Hepatic stellate cell (primary cell): Measurements from ENCODE around the gene CELSR3.

Experiments
- DNase-seq: peaks from one replicate; pipeline ENCODE4 v3.0.0; 2011; ENCODE audit warnings: low spot score

CELSR3 gene

DNA sequence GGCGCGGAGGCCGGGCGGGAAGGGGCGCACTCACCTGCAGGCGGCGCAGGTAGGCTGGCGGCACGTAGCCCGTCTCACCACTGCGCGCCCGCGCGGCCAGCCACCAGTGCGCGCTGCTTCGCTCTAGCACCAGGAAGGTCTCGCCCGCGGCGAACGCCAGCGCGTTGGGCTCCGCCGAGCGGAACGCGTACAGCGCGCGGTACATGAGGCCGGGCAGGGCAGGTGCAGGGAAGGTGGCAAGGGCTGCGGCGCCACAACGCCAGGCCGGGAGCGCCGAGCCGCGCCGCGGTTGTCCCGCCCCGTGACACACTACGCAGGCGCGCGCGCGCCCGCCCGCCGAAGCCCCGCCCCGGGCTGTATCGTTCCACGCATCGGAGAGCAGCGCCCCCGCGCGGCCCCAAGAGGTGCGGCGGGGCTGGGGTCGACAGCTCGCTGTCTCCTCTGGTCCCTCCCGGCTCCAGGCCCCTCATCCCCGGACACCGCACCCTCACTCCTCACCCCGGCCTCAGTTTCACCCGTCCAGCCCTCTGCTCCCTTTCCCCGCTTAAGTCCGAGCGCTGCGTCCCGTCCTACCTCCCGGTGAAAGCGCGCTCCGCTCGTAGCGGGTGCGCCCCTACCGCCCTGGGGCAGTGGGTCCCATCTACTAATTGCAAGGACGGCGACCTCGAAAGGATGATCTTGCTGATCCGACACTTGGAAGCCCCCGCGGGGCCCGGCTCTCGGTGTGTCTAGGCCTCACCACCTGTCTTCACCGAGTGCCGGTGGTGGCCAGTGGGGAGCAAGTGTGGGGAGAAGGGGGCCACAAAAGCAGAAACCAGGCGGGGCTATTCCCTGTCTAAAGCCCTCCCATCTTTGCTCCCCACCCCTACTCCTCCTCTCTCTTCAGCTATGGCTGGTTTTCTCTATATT lies 23.2 kb upstream of the CELSR3 start, which contains the start of gene NCKIPSD:
NCKIPSD (minus strand) TSS at position 313 of the 909 bp plus-strand sequence; CDS start at position 205, 108 bp downstream.
- DNase-seq = peak; percentile 92

DNA sequence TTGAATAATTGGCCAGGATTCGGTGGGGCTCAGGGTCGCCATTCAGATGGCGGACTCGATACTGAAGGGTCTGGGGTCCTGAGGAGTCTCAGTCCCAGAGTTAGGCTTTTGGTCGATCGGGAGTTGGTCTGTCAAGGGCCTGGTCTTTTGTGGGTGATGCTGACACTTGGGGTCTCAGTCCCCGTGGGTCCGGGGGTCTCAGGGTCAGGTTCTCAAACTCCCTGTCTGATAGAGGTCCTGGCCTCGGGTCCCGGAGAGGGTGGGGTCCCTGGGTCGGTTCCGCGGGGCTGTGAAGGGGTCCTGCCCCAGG lies 22.6 kb upstream of the CELSR3 start:
- DNase-seq = no peak

DNA sequence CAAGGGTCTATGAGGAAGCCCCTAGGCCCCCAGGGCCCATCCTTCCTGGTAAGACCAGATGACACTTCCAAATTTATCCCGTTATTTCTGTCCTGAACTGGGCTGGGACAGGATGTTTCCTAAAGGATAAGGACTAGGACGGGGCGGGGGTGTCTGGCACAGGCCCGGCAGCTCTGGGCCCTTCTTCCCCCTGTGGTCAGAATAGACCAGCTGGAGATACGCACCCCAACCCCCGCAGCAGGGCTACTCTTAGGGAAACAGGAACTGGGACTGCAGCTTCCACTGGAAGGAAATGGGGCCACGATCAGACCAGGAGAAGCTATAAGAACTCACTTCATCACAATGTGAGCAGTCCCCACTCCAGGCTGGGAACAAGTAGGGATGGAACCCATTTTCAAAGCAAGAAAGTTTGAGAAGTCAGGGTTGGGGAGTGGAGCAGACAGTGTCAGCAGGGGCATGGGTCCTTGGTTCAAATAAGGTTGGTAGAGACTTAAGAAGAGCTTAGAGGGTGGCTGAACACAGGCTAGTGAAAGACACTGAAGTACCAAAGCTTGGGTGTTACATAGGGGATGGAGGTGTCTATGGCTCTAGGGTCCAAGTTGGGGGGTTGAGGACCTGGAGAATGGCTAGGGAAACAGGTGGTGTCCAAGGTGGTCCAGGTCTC lies 21.9 kb upstream of the CELSR3 start:
- peak; percentile 71 for DNase-seq

DNA sequence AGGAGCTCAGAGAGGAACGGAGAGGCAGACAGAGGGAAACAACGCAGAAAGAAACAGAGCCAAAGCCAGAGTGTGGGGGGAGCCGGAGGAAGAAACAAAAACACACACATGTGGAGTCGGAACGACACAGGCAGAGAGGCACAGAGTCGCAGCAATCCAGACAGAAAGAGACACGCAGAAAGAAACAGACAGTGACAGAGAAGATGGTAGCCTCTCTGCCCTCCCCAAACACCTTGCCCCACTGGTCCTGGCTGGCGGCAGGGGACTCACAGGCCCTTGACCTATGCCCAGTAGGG lies 21.3 kb upstream of the CELSR3 start:
- DNase-seq = no peak

DNA sequence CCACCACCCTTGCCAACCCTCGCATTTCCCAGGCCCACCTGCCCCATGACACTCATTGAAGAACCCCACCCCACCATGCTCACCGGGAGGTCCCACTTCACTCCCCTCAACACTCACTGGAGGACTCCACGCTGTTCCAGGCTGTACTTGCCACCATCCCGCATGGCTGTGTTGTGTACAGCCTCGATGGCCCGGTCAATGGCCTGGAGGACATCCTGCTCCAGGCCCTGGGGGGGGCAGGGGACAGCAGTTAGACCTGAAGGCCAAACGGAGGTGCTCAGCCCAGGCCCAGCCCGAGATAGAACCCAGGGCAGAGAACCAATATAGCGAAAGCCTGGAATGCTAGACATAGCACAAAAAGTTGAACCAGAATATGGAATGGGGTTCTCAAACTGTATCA lies 20.1 kb upstream of the CELSR3 start:
- no peak for DNase-seq

DNA sequence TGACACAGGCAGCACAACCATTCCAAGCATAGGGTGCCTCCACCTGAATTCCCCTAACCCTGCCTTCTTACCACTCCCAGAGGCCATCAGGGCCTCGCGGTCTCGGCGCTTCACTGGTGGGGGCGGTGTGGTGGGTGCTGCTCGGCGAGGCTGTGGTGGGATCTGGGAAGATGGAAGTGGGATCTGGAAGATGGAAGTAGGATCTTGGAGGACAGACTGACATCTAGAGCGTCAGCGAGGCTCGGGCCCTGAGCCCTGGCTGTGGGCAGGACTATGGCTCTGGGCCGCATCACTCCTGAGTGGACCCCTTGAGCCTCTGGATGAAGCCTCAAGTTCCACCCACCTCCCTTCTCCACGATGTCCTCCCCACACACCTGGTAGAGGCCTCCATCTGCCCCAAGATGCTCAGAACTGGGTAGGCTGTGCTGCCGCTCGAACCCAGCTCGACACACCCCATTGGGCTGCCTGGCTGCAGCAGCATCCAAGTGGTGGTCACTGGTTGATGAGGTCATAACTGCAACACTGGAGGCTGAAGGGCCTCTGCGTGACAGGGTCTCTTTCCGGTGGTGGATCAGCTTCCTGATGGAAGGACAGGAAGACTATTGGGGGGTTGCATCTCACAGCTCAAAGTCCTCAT lies 19.4 kb upstream of the CELSR3 start:
- DNase-seq = no peak

DNA sequence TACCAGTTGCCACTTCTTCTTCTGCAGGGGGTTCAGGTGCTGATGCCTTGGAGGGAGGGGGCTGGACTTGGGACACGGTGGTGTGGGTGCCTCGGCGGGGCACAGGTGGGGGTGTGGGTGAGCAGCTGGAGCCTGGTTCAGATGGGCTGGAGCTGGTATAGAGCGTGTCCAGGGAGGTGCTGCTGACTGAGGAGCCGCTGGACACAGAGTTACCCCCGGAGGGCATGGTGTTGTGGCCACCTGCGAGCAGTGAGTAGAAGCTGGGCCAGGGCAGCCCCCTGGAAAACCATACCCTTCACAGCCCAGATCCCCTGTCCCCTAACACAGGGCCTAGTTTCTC lies 18.8 kb upstream of the CELSR3 start:
- no peak for DNase-seq

DNA sequence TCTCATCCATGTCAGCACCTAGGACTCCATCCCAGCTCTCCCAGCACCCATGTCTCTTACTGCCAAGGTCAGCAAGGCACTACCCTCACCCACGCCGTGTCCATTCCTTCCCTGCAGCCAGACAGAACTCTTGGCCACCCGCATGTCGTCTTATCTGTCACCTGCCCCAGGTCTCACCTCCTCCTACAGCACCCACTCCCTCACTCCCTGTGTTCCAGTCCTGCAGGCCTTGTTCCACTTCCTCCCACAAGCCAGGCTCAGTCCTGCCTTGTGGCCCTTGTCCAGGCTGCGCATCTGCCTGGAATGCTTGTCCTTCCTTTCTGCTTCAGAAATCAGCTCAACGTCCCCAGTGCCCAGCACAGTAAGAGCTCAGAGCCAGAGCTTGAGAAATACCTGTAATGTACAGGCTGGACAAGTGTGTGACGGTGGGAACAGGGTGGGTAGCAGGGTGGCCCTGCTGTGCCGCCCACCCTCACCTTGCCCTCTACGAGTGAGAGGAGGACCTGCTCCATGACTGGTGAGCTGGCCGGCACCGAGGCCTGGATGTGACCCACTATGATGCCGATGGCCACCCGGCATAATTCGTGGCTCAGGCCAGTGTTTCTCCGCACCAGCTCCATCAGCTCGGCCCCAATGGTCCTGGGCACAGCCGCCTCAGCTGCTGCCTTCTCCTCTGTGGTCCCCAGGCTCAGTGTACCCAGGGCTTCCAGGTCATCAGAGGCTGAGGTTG lies 18.3 kb upstream of the CELSR3 start:
- no peak for DNase-seq

DNA sequence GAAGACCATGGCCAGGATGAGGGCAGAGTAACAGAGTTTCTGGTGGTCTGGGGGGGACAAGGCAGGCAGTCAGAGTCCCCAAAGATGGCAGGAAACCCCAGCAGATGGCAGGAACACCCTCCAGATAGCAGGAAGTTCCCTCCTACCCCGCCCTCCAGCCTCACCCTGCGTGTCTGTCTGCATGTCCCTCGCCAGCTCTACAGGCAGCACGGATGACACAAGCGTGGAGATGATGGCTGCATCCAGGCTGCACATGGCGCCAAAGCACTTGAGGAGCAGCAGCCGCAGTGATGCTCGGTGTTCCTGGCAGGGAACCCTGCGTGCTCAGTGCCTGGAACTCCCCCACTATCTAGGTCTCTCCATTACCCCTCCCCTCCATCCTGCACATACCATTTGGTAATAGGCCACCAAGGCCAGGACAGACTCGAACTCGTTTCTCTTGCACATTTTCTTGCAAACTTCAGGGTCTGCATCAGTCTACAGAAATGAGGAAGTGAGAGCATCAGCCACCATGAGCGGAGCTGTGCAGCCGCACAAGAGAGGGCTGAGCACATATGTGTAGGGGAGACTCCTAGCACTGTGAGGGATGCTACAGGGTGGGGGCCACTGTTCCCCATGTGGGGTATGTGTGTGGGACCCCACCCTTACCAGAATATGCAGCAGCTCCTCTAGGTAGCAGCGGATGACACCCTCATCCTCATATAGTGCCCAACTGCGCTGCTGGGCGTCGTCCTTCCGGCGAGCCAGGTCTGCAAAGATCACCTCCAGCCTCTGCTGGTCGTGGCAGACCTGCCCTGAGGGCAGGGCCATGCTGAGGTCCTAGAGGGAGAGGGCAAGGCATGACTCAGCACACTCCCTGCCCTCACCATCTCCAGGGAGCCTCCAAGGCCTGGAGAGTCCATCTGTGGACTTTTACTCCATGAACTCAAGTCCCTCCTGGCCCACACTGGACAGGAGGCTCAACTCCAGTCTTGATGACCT lies 17.0 kb upstream of the CELSR3 start:
- DNase-seq = no peak

DNA sequence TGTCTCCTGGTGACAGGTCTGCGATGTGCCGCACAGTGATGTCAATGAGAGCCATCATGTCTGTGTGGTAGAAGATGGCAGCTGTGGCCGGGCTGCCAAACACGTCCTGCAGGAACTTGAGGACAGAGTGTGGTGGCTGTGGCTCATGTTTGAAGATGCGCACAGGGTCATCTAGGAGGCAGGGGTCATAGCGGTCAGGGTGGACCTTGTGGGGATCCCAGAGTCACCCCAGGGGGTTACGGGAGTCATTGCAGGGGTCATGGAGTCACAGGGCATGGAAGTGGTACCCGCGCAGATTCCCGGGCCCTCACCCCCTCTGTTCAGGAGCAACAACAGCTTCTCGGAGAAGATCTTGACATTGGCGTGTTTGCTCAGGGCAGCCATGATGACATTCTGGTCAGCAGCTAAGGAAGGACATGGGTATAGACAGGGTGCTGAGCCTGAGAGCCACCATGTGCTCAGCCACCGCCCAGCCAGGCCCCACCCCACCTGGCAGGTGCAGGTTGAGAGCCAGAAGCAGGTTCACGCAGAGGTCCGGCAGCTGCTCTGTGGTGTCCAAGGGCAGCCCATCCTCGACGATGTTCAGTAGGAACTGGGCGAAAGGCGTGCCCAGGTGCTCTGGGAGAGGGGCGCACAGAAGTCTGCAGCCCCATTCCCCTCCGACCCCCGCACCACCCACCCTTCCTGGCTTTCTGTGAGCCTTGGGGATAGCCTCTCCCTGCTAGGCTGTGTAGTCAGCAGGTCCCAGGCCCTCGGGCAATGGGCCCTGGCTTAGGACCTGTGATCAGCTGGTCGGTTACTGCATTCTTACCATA lies 16.1 kb upstream of the CELSR3 start:
- no peak for DNase-seq

DNA sequence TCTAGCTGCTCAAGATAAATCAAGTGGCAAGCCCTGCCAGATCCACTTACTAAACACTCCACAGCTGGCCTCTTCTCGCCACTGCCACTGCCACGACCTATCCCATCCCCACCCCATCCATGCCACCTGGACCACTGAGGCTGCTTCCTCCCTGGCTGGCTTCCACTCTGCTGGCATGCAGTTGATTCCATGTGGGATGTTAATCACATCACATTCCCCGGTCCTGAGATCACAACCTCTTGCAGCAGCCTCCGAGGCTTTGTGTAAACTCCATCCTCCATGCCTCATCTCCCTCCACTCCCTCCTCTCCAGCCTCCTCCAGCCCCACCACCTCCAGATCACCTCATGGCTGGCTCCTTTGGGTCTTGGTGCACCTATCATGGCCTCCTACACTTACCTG lies 15.4 kb upstream of the CELSR3 start:
- DNase-seq = peak; percentile 62

DNA sequence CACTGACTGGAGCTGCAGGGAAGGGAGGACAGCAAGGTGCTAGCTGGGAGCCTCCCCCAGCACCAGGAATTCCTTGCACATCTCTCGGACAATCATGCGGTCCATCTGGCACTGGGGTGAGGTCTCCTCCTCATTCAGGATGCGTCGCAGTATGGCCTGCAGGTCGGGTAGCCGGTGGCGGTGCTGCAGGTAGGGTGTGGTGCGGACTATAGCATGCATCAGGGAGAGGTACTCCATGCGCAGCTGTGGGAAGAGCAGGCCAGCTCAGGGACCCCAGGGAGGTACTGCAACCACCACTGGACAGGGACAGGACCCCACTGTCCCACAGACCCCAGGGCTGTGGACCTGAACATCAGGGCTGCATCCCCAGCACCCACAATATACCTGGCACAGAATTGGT lies 11.8 kb upstream of the CELSR3 start:
- no peak for DNase-seq

DNA sequence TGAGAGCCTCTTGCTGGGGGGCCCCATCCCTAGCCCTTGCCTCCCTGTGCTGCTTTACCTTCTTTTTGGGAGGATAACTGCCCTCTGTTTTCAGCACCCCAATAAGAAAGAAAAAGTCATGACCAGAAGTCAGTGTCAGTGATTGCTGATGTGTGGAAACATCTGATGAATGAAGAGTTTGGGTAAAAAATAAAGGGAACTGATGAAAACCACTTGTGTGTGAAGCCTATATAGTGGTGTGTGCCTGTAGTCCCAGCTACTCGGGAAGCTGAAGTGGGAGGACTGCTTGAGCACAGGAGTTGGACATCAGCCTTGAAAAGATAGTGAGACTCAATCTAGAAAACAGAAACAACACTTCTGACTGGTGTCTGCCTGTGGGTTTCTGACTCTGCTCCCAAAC lies 9.8 kb upstream of the CELSR3 start:
- no peak for DNase-seq

DNA sequence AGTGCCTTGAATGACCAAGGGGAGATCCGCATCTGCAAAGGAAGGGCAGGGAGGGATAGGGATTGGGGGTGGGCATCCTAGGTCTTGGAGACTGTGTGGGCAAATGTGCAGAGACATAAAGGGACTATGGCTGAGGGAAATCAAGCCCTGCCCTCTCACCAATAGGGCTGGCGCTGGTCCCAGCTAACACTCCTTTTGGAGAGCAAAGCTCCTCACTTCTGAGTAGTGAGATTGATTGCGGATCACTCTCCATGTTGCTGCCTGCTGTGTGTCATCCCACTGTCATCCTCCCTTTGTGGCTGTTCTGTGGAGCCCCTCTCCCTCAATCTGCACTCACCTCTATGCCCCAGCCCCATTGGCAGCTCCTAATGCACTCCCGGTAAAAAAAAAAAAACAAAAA lies 2.2 kb upstream of the CELSR3 start:
- DNase-seq = no peak

DNA sequence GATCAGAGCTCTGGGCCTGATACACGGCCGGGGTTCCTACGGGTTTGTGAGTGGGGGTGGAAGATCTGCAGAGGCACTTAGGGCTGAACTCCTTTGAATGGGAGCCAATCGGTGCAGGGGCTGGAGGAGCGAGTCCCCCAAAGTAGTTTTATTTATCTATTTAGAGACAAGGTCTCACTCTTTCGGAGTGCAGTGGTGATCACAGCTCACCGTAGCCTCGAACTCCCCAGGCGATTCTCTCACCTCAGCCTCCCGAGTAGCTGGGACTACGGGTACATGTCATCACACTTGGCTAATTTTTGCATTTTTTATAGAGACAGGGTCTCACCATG lies 1.6 kb upstream of the CELSR3 start:
- DNase-seq = no peak

DNA sequence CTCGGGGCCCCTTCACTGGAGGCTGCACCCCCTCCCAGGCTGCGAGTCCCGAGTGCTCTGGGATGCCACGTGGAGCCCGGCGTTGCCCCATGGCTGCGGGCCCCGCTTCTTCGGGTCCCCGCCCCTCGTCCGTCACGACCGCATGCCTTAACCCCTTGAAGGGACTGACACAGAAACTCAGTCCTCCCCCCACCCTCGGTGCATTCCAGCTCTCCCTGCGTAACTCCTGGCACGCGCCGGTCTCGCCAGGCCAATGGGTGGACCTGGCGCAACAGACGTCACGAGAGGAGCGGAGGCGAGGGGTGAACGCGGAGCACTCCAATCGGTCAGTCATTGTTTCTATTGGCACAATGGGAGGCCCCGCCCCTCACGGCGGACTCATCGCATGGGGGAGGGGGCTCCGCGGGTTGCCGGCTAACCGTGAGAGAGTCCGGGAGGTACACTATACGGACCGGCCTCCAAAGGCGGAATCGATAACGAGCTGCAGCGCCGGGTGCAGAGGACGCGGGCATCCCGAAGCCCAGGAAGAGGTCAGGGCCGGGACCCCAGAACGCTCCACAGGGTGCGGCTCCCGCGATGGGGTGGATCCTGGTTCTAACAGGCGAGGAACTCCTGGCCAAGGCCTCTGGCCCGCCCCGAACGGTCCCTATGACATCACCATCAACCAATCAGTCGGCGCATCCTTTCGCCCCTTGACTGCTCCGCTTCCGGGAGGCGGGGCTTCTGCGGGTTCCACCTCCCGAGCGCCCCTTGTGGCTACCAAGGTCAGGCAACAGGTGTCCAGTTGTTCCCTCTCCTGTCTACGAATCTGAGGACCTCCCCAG lies 1.0 kb upstream of the CELSR3 start:
- peak; percentile 99 for DNase-seq

DNA sequence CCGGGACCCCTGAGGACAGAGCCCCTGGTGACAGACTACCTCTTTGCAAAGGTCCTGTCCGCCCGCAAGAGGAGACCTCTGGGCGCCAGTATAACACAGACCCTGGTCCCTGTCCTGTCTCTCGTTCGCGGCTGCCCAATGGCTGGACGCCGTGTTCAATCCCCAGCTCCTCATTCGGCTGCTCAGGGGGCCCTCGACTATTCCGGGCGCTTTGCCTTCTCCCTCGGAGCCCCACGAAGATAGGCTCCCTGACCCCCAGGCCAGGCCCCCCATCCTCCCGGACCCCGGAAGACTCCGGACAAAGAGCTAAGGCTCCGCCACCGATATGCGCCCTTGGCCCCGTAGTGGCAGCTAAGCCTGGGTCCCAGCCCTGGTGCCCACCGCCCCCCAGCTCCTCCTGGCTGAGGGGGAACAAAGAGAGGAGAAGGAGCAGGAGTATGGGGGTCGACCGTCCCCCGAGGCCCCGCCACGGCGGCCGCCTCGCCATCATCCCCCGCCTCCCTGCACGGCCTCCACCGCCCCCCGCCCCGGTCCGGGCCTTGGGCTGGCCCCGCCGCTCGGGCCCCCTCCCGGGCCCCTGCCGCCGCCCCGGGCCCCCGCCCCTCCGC lies 437 bp downstream of the CELSR3 start:
- no peak for DNase-seq

DNA sequence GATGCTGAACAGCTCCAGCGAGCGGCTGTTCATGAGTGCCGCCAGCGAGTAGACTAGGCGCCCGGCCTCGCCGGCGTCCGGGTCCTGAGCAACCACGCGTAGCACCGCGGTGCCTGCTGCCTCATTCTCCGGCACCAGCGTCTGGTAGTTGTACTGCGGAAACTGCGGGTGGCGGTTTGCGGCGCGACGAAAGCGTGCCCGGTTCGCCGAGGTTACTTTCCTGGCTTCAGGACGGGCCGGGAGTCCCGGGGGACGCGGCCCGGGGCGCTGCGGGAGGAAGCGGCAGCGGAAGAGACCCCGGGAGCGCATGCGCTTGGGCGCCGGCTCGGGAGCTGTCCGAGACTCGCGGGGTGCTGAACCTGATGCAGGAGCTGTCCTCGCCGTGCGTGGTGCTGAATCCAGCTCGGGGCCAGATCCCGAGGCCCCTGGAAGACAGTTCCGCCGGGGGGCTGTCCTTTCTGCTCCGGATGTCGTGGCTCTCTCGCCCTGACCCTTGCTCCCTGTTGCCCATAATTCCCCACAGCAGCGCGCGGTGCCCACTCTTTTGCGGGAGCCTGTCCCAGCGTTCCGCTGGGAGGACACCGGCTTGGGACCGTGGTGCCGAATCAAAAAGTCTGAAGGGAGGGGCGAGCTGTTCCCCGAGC lies 1.1 kb downstream of the CELSR3 start:
- peak; percentile 91 for DNase-seq

DNA sequence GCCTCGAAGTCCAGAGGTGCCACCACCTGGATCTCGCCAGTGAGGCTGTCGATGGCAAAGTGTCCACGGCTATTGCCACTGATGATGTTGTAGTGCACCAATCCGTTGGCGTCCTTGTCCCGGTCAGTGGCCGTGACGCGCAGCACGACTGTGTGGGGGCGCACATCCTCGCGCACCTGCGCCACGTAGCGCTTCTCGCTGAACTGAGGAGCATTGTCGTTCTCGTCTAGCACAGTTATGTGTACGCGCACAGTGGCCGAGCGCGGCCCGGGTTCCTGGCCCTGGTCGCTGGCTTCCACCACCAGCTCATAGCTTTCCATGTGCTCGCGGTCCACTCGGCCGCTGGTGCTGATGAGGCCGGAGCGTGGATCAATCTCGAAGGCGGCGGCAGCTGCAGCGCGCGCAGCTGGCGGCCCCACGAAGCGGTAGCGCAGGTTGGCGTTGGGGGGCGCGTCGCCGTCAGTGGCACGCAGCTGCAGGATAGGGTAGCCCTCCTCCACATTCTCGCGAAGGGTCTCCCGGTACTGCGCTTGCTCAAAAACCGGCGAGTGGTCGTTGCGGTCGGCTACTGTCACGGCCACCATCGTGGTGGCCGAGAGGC lies 1.8 kb downstream of the CELSR3 start:
- no peak for DNase-seq
